Measurements from ENCODE around the gene A3GALT2. TPM values are rescaled to one million over a fixed set of nuclear protein-coding genes. Genes with fewer than 3 reads are reported as not detected.

A3GALT2 gene
- total RNA-seq, 2 donors from 2014 or later: 0.37 TPM; not detected in 1

DNA sequence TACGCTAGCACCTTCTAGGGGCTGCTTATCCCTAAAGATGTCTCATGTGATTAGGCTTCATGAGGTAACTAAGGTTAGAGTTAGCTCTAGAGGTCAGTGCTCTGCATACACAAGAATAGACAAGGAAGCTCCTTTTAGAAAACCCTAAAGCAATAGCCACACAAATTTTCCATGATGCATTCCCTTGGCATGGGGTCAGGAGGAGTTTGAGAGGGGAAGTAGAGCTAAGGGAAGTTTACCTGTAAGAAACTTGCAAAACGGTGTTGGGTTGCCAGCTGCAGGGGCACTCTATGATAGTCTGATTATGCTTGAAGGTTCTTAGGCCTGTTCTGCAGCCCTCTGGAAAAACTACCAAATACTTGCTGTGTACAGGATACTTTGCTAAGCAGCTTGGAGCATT lies 39.0 kb upstream of the A3GALT2 start:
- no peaks in the 10 kb centered on the region for H3K9me3 ChIP-seq (ENCODE audit: control insufficient read depth, low read length, poor library complexity, severe bottlenecking)
- no peak overlapping the region for H3K27ac Mint-ChIP-seq
- H3K36me3 Mint-ChIP-seq (ENCODE audit: low read depth): no peaks in the 10 kb centered on the region
- ATAC-seq (no peak), DNase-seq (no peak)
- peaks cover 9% of the 10 kb centered on the region for H3K4me1 Mint-ChIP-seq
- H3K27me3 Mint-ChIP-seq: peaks cover 4% of the 10 kb centered on the region
- no peak overlapping the region for H3K4me3 Mint-ChIP-seq

GRCh38 chr1:33358795-33359503 lies 38.1 kb upstream of the A3GALT2 start:
- Mint-ChIP-seq H3K4me1 (peaks cover 11% of the 10 kb centered on the region), H3K27me3 (no peaks in the 10 kb centered on the region), H3K27ac (peak overlapping the region; percentile 41), H3K4me3 (no peak overlapping the region), H3K36me3 (ENCODE audit: low read depth) (no peaks in the 10 kb centered on the region)
- no peaks in the 10 kb centered on the region for H3K9me3 ChIP-seq (ENCODE audit: control insufficient read depth, low read length, poor library complexity, severe bottlenecking)
- no peak for DNase-seq
- ATAC-seq: no peak

DNA sequence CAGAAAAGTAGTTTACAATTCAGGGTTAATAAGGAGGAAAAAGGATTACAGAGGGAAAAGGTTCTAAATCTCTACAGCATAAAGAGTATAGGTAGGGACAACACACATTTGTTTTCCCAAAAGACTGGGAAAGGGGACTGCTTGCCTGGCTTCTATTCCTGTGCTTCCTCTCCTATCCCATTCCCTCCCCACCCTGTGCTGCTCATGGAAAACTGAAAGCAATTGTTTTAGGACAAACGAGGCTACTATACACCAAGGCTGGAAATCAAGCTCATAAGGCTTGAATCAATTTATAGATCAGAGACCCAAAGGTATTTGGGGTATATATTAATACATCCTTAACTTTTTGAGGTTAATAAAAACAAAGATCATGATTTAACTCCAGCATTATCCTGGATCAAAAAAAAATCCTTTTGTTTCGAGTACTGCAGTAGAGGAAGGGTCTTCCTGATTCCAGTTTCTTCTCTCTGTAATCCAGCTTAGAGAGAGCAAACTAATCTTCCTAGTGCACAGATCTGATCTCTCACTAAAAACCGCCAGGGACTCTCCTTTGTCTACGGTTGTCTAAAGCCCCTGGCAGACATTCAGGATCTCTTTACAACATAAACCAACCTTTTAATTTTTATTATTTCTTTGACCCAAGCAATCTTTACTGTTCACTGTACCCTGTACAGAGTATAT lies 37.4 kb upstream of the A3GALT2 start:
- Mint-ChIP-seq H3K27me3 (no peaks in the 10 kb centered on the region), H3K4me1 (peaks cover 14% of the 10 kb centered on the region), H3K4me3 (no peak overlapping the region), H3K27ac (no peak overlapping the region), H3K36me3 (ENCODE audit: low read depth) (no peaks in the 10 kb centered on the region)
- DNase-seq (no peak), ATAC-seq (no peak)
- no peaks in the 10 kb centered on the region for H3K9me3 ChIP-seq (ENCODE audit: control insufficient read depth, low read length, poor library complexity, severe bottlenecking)

DNA sequence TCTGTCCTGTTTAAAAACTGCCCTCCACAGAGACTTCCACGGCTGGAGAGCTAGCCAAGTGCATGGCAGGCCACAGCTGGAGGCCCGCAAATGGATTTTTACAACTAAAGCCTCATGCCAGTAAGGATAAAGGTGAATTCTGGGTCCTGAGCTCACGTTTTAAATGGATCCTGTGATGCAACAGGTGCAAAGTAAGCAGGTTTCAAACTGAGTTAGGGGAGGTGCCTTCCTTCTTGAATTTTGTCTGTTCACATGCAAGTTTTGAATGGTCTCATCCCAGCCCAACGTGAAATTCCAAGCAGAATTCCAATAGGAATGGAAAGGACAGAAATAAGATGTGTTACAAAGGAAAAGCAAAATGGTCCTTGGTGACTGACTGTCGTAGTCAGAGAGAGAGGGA lies 36.2 kb upstream of the A3GALT2 start:
- DNase-seq: no peak
- H3K4me1 Mint-ChIP-seq: peaks cover 11% of the 10 kb centered on the region
- no peak for ATAC-seq
- H3K9me3 ChIP-seq (ENCODE audit: control insufficient read depth, low read length, poor library complexity, severe bottlenecking): no peaks in the 10 kb centered on the region
- no peak overlapping the region for H3K27ac Mint-ChIP-seq
- H3K4me3 Mint-ChIP-seq: no peak overlapping the region
- H3K27me3 Mint-ChIP-seq: no peaks in the 10 kb centered on the region
- no peaks in the 10 kb centered on the region for H3K36me3 Mint-ChIP-seq (ENCODE audit: low read depth)

GRCh38 chr1:33354707-33355316 lies 33.9 kb upstream of the A3GALT2 start:
- no peak for ATAC-seq
- no peaks in the 10 kb centered on the region for H3K27me3 Mint-ChIP-seq
- H3K4me3 Mint-ChIP-seq: no peak overlapping the region
- H3K27ac Mint-ChIP-seq: peak overlapping the region; percentile 89
- H3K36me3 Mint-ChIP-seq (ENCODE audit: low read depth): no peaks in the 10 kb centered on the region
- peaks cover 20% of the 10 kb centered on the region for H3K4me1 Mint-ChIP-seq
- DNase-seq: no peak
- H3K9me3 ChIP-seq (ENCODE audit: control insufficient read depth, low read length, poor library complexity, severe bottlenecking): no peaks in the 10 kb centered on the region

GRCh38 chr1:33353531-33353930 lies 32.6 kb upstream of the A3GALT2 start:
- H3K36me3 Mint-ChIP-seq (ENCODE audit: low read depth): peaks cover 2% of the 10 kb centered on the region
- no peak overlapping the region for H3K4me3 Mint-ChIP-seq
- DNase-seq: no peak
- no peak overlapping the region for H3K27ac Mint-ChIP-seq
- H3K9me3 ChIP-seq (ENCODE audit: control insufficient read depth, low read length, poor library complexity, severe bottlenecking): no peaks in the 10 kb centered on the region
- peaks cover 25% of the 10 kb centered on the region for H3K4me1 Mint-ChIP-seq
- no peak for ATAC-seq
- H3K27me3 Mint-ChIP-seq: no peaks in the 10 kb centered on the region

DNA sequence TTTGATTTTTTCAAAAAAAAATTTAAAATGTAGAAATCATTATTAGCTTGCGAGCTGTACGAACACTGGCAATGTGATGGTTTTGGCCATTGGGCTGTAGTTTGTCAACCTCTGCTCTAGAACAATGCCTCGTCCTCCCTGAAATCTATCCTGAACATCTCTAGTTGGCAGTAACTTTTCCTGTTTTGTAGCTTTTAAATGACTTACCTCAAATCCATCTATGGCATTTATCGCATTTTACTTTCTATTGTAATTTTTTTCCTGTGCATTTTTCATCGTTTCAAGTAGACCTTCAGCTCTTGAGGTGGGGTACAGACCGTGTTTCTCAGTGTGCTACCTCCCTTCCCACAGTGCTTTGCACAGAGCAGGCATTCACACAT lies 30.4 kb upstream of the A3GALT2 start:
- H3K4me3 Mint-ChIP-seq: no peak overlapping the region
- H3K27ac Mint-ChIP-seq: peak overlapping the region; percentile 79
- peaks cover 43% of the 10 kb centered on the region for H3K4me1 Mint-ChIP-seq
- no peaks in the 10 kb centered on the region for H3K9me3 ChIP-seq (ENCODE audit: control insufficient read depth, low read length, poor library complexity, severe bottlenecking)
- H3K36me3 Mint-ChIP-seq (ENCODE audit: low read depth): peaks cover 4% of the 10 kb centered on the region
- no peaks in the 10 kb centered on the region for H3K27me3 Mint-ChIP-seq
- ATAC-seq (no peak), DNase-seq (no peak)

GRCh38 chr1:33350611-33351280 lies 29.8 kb upstream of the A3GALT2 start:
- Mint-ChIP-seq H3K4me1 (peaks cover 44% of the 10 kb centered on the region), H3K36me3 (ENCODE audit: low read depth) (peaks cover 4% of the 10 kb centered on the region), H3K27ac (peak overlapping the region; percentile 79), H3K4me3 (peak overlapping the region; percentile 87), H3K27me3 (no peaks in the 10 kb centered on the region)
- no peak for DNase-seq
- no peak for ATAC-seq
- H3K9me3 ChIP-seq (ENCODE audit: control insufficient read depth, low read length, poor library complexity, severe bottlenecking): no peaks in the 10 kb centered on the region

DNA sequence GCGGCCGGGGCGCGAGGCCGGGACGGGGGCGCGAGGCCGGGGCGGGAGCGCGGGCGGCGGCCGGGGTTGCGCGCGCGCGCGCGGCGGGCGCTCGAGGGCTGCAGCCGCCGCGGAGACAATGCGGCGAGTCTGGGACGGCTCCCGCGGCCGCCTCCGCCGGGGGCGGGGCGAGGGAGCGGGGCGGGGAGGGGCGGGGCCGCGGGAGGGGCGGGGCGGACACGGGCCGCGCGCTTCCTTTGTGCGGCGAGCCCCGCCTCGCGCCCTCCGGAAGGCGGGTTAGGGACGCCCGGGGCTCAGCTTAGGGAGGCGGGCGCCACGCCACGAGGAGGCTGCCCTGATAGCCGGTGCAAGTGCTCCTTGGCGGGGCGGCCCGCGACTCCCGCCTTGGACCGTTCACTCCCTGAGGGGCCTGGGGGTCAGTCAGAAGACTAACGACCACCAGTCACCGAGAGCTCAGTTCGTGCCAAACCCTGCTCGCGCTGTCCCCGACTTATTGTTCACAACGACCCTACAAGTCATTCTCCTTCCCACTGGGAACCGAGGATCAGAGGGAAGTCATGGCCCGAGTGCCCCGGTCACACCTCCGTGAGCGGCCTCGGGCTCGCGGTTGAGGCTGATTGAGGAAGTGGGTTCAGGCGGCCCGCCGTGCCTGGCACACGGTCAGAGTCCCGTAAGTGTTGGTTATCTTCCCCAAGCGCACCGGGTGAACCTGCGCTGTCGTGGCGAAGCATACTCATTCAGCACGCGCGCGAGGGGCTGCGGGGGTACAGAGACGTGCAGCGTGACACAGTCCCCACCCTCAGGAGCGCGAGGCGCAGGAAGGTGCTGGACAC lies 29.1 kb upstream of the A3GALT2 start:
- peak overlapping the region; percentile 87 for H3K4me3 Mint-ChIP-seq
- peaks cover 40% of the 10 kb centered on the region for H3K4me1 Mint-ChIP-seq
- peak; percentile 90 for ATAC-seq

DNA sequence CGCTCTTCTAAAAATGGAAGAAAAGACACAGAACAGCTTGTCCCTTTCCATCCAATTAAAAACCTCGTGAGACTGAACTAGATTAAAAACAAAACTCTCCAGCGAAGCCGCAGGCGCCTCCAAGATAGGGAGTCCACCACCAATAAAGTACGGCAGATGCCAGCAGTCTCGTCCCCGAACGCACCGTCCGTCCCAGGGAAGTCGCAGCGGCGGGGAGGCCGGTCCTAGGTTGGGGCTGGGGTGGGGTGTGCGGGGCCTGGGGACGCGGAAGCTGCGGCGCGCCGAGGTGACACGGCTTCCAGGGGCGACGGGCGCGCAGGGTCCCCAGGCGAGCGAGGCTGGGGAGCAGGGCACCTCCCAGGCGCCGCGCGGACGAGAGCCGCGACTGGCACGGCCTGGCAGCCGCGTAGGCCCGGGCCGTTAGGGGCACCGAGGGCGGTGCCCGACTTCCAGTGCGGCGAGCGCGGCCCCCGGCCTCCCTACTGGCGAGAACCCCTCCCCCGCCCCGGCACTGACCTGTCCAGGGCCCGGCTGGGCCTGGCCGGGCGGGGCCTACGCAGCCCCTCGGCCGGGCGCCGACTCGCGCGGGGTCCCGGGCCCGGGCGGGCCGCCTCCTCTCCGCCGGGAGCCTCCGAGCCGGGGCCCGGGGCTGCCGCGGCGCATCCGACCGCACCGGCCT lies 28.3 kb upstream of the A3GALT2 start:
- no peaks in the 10 kb centered on the region for H3K9me3 ChIP-seq (ENCODE audit: control insufficient read depth, low read length, poor library complexity, severe bottlenecking)
- H3K36me3 Mint-ChIP-seq (ENCODE audit: low read depth): peaks cover 4% of the 10 kb centered on the region
- peak; percentile 20 to 46 (median 39) for DNase-seq
- peak overlapping the region; percentile 97 for H3K4me3 Mint-ChIP-seq
- peaks cover 42% of the 10 kb centered on the region for H3K4me1 Mint-ChIP-seq
- no peaks in the 10 kb centered on the region for H3K27me3 Mint-ChIP-seq
- peak overlapping the region; percentile 83 for H3K27ac Mint-ChIP-seq
- ATAC-seq: peak; percentile 46

More for the DNA sequence above, 29.1 kb upstream of the A3GALT2 start:
- Mint-ChIP-seq H3K27me3 (no peaks in the 10 kb centered on the region), H3K27ac (peak overlapping the region; percentile 79), H3K36me3 (ENCODE audit: low read depth) (peaks cover 4% of the 10 kb centered on the region)
- no peaks in the 10 kb centered on the region for H3K9me3 ChIP-seq (ENCODE audit: control insufficient read depth, low read length, poor library complexity, severe bottlenecking)
- peak; percentile 65 to 82 (median 80) for DNase-seq

DNA sequence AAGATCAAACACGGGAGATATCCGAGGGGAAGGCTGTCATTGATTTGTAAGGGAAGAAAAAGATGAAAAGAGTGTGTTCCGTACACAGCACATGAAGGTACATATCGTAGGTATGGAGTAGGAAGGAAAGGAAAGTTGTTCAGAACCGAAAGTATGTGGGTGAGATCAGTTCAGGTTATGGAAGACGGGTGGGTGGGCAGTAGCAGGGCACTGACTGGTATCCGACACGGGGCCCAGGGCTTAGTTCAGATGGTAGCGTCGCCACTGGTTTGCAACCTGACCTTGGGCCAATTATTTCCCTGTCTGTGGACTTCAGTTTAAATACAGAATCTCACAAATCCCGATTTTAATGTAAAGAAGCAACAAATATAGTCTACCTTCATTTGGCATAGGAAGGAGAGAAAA lies 27.8 kb upstream of the A3GALT2 start:
- Mint-ChIP-seq H3K27ac (peak overlapping the region; percentile 83), H3K36me3 (ENCODE audit: low read depth) (peaks cover 4% of the 10 kb centered on the region), H3K4me3 (peak overlapping the region; percentile 97), H3K4me1 (peaks cover 41% of the 10 kb centered on the region), H3K27me3 (no peaks in the 10 kb centered on the region)
- DNase-seq (no peak), ATAC-seq (no peak)
- no peaks in the 10 kb centered on the region for H3K9me3 ChIP-seq (ENCODE audit: control insufficient read depth, low read length, poor library complexity, severe bottlenecking)

GRCh38 chr1:33348194-33348593 lies 27.3 kb upstream of the A3GALT2 start:
- Mint-ChIP-seq H3K36me3 (ENCODE audit: low read depth) (peaks cover 4% of the 10 kb centered on the region), H3K27ac (peak overlapping the region; percentile 83), H3K4me1 (peaks cover 39% of the 10 kb centered on the region), H3K4me3 (peak overlapping the region; percentile 97), H3K27me3 (no peaks in the 10 kb centered on the region)
- DNase-seq (no peak), ATAC-seq (no peak)
- no peaks in the 10 kb centered on the region for H3K9me3 ChIP-seq (ENCODE audit: control insufficient read depth, low read length, poor library complexity, severe bottlenecking)
